Lower leg skin (tissue), 4 donors: ENCODE measurements around the gene TAMM41. TPM values are rescaled to one million over a fixed set of nuclear protein-coding genes. Genes with fewer than 3 reads are reported as not detected.

ENCODE experiments used
- total RNA-seq, 4 donors: library from RNA; depleted of rRNA; stranded (reverse); fragments of >200 nt; gene quantifications; one replicate each; pipeline ENCODE4 v1.1.0, GENCODE V29; 2016

TAMM41 gene
- total RNA-seq, 4 donors from 2014 or later: 7.5 to 10.8 (median 9.1) TPM

Other genes with a start within 250 kb of the TAMM41 start
- 100 to 1,000 TPM in 1 of 4 donors, 10 to 100 TPM in 3; 59.5 to 117 (median 80.9) TPM for gene VGLL4, start 203.0 kb downstream of the TAMM41 start, total RNA-seq
- gene SYN2, start 157.5 kb upstream of the TAMM41 start, total RNA-seq: 1 to 10 TPM; 2.1 to 6.1 (median 2.5) TPM